ENCODE measurements around the gene ARRB2.
"Not testable (repeated sequence)": the region's sequence is repeated elsewhere in the genome, so short reads cannot be mapped to it uniquely, and the experiment has no call there.

ARRB2 gene

DNA sequence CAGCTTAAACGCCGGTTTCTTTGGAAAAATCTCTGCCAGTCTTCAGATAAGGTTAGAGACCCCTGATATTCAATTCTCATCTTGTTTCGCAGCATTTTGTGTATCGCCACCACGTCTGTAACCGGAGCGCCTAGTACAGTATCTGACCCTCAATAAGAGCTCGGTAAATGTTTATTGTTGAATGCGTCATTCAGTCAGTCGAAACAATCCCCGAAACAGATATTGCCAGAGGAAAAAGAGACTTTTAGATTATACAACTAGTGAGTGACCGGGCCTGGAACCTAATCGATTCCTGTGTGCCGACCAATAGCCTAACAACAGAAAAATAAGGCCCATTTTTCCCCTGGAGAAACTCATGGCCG lies 7.1 kb upstream of the ARRB2 start:
- DNase-seq (ENCODE audit: low read depth), result no peak

DNA sequence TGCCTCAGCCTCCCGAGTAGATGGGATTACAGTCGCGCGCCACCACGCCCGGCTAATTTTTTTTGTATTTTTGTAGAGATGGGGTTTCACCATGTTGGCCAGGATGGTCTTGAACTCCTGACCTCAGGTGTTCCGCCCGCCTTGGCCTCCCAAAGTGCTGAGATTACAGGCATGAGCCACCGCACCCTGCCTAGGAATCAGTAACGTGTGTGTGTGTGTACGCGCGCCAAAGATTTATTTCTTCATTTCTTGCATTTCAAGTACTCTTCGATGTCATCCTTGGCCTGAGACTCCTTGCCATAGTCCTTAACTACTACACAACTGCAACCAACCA lies 5.9 kb upstream of the ARRB2 start:
- DNase-seq (ENCODE audit: low read depth), result not testable (repeated sequence)

DNA sequence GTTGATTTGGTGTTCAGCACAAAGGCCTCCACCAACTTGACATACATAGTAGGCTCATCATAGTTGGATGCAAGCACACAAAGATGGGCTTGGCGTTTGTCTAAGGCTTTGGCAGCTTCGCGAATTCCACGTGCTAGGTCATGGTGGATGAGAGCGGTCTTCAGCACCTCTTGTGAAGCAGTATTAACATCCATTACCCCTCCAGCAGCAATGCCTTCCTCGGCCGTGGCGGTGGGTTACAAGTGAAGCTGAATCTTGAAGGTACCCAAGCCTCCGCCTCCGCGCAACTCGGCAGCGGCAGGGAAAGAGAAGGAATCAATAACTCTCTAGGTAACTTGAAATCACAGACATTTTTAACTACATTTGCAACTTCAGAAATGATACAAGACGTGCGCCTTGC lies 5.4 kb upstream of the ARRB2 start:
- no peak for DNase-seq (ENCODE audit: low read depth)

GRCh38 chr17:4706121-4706520 lies 4.3 kb upstream of the ARRB2 start:
- DNase-seq (ENCODE audit: low read depth), result no peak

GRCh38 chr17:4708436-4708835 lies 2.0 kb upstream of the ARRB2 start:
- DNase-seq (ENCODE audit: low read depth), result no peak

GRCh38 chr17:4710693-4711634 lies 532 bp downstream of the ARRB2 start:
- no peak for DNase-seq (ENCODE audit: low read depth)

GRCh38 chr17:4711661-4712181 lies 1.3 kb downstream of the ARRB2 start:
- DNase-seq (ENCODE audit: low read depth), result no peak

DNA sequence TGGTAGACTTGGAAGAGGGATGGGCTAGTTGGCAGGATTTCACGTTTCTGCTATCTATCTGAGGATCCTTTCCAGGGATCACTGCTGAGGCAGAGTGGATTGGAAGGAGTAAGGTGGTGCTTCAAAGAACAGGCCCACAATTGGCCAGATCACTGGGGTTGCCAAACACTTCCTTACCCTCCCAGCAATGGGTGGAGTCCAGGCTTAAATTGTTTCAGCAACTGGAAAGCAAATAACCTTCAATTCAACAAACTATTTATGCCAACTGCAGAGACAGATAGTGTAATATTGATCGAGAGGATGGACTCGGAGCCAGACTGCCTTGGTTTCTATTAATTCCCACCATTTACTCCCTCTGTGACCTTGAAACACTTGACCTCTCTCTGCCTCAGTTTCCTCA lies 2.1 kb downstream of the ARRB2 start:
- DNase-seq (ENCODE audit: low read depth), result no peak

DNA sequence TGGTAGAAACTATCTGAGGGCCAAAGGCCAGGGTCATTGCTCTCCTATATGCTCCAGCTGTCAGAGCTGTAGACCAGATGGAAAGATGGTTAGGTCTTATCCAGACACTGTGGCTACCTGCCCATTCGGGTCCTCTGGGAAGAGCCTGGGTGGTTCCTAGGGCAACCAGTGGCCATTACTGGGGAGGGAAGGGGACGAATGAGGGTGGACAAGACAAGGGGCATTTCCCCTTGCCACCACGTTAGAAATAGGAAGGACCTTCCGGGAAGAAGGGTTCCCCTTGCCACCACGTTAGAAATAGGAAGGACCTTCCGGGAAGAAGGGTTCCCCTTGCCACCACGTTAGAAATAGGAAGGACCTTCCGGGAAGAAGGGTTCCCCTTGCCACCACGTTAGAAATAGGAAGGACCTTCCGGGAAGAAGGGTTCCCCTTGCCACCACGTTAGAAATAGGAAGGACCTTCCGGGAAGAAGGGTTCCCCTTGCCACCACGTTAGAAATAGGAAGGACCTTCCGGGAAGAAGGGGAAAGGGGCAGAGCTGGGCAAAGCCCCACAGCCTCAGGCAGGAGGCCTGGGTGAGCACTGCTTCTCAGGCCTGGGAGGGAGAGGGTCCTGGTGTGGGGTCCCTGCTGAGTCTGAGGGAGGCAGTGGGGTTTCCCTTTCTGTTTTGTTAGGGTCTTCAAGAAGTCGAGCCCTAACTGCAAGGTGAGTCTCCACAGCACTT lies 4.1 kb downstream of the ARRB2 start:
- not testable (repeated sequence) for DNase-seq (ENCODE audit: low read depth)

DNA sequence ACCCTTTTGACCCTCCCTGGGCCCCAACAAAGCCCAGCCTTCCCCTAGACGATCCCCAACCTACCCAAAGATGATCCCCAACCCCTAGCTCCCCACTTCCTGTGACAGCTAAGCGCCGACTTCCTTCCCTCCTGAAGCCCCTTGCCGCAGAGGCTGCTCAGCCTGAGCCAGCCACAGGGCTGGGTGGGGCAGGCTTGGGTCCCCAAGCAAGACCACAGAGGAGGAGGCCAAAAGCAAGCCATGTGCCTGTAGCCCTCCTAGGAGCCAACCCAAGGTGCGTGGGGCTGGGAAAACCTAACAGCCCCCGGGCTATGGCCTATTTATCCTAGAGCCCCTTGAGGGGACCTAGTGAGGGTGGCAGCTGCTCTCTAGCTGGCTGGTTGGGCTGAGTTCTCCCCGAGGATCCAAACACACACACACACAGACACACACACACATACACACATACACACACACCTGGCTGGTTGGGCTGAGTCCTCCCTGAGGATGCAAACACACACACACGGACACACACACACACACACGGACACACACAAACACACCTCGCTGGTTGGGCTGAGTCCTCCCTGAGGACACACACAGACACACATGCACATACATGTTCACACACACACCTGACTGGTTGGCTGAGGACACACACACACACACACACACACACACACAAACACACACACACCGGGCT lies 4.8 kb downstream of the ARRB2 start:
- no peak for DNase-seq (ENCODE audit: low read depth)

DNA sequence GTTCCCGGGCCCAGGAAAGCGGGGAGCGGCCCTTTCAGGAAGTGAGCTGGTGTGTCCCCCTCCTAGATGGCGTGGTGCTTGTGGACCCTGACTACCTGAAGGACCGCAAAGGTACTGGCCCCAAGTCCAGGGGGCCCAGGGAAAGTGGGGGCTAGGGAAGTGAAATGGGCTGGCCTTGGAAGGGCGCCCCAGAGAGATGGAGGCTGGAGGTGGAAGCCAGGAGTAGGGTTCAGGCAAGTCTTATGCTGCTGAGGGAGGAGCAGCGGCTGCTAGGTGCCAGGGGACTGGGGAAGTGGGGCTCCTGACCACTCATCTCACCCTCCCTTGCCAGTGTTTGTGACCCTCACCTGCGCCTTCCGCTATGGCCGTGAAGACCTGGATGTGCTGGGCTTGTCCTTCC lies 5.6 kb downstream of the ARRB2 start:
- DNase-seq (ENCODE audit: low read depth), result no peak

DNA sequence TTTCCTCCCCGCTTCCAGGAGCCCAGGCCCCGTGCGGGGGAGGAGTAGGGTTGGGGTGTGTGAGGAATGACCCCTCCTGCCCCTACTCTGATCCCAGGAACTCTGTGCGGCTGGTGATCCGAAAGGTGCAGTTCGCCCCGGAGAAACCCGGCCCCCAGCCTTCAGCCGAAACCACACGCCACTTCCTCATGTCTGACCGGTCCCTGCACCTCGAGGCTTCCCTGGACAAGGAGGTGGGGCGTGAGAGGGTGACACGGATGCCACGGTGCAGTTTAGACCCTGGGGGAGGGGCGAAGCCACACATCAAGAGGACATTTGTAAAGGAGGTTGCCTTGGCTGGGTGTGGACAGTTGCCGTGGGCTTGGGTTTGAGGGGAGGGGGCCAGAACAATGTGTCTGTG lies 7.4 kb downstream of the ARRB2 start:
- no peak for DNase-seq (ENCODE audit: low read depth)

DNA sequence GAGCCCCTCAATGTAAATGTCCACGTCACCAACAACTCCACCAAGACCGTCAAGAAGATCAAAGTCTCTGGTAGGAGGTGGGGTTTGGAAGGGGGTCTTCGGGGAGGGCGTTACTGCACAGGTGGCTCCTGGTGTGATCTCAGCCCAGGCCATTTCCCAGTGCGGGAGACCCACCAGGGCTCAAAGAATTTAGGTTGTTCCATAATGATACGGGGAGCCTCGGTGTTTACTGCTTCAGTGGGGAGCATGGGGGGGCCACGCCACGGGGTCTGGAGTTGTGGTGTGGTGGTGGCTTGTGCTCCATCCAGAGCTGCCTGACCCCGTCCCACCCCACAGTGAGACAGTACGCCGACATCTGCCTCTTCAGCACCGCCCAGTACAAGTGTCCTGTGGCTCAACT lies 7.8 kb downstream of the ARRB2 start:
- DNase-seq (ENCODE audit: low read depth), result no peak

DNA sequence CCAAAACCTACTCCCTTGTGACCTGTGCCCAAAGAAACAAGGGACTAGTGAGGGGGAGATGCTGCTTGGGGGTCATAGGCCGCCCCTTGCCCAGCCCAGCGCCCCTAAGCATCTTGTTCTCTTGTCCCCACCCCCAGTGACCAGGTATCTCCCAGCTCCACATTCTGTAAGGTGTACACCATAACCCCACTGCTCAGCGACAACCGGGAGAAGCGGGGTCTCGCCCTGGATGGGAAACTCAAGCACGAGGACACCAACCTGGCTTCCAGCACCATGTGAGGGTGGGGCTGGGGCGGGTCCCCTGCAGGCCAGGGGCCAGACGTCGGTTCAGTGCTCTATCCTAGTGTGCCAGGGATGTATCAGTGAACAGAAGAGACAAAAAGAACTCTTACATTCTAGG lies 8.7 kb downstream of the ARRB2 start:
- no peak for DNase-seq (ENCODE audit: low read depth)

DNA sequence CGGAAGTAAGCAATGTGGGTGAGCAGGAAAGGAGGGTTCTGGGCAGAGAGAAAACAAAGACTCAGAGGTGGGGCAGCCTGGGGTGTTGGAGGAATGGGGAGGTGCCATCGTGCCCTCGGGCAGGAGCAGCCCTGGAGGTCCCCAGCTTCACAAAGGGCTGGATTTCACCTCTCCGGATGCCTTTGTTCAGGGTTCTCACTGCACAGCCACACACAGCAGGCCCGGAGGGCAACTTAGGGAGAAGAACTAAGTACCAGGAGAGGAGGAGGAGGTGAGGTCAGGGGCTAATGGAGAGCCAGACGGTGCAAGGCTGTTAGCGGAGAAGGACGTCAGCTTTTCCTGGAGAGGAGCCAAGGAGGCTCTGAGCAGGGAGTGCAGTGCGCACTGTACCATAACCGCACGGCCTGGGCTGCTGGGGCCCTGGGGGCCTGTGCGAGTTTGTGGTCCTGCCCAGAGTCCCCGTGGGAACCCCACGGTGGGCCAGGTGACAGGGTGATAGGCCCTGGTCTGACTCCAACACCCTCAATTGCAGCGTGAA lies 9.3 kb downstream of the ARRB2 start:
- no peak for DNase-seq (ENCODE audit: low read depth)

GRCh38 chr17:4720787-4721186 lies 10.4 kb downstream of the ARRB2 start:
- DNase-seq (ENCODE audit: low read depth), result no peak

DNA sequence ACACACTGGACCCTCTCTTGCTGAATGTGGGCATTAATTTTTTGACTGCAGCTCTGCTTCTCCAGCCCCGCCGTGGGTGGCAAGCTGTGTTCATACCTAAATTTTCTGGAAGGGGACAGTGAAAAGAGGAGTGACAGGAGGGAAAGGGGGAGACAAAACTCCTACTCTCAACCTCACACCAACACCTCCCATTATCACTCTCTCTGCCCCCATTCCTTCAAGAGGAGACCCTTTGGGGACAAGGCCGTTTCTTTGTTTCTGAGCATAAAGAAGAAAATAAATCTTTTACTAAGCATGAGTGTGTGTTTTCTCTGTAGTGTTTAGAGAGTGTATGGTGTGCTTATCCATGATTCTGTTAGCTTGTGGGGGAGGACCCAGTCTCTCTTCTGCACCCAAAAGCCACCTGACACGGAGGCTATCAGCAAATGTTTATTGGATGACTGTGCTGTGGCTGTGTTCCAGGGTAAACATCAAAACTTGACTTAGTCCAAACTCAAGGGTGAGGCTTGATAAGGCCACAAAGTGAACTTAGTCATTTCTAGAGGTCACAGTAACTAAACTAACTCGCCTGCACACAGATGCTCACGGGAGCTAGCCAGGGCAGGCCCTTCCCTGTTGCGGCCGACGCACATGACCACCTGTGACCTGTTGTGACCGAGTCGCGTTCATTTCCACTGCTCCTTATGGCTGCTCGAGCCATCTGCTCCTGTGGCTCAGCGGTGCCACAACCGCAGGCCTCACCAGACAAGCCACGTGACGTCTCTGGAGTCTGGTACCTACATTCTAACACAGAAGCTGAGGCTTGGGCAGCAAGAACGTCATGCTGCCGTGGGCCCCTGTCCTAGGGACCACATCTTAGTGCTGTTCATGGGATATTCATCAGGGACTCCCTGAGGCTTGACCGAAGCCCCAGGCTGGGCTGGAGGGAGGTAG lies 11.0 kb downstream of the ARRB2 start:
- no peak for DNase-seq (ENCODE audit: low read depth)

GRCh38 chr17:4722678-4723240 lies 12.3 kb downstream of the ARRB2 start:
- DNase-seq (ENCODE audit: low read depth), result no peak

DNA sequence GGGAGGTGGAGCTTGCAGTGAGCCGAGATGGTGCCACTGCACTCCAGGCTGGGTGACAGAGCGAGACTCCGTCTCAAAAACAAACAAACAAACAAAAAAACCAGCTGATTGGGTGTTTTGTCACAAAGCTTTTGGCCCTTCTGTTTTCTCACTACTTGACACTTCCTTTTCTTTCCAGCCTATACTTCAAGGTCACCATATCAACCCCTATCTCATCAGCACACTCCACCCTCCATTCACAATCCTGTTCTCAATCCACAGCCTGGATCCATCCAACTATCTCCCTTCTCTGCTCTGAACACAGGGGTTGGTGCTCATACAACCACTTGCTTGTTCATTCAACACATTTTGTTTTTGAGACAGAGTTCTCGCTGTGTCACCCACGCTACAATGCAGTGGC lies 14.2 kb downstream of the ARRB2 start:
- DNase-seq (ENCODE audit: low read depth), result no peak

- no peak for DNase-seq (ENCODE audit: low read depth)
Measured at GRCh38 chr17:4725646-4726310, 15.3 kb downstream of the ARRB2 start.

DNA sequence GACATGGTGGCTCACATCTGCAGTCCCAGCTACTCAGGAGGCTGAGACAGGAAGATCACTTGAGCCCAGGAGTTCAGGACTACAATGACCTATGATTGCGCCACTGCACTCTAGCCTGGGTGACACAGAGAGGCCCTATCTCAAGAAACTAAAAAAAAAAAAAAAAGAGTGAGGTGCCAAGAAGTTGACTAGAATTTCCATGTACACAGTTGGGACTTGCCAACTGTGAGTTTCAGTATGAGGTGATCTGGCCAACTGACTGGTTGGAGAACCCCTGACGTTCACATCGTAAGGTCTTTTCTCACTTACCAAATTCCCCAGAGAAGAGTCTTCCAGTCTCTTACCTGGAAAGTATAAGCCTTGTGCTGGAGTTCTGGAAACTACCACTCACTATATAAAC lies 17.7 kb downstream of the ARRB2 start:
- no peak for DNase-seq (ENCODE audit: low read depth)

All from stimulated activated CD8-positive, alpha-beta memory T cell treated with anti-CD3 and anti-CD28 coated beads, Interleukin-7, amount 100 ng/mL, for 24 hours (primary cell).